GM19467 (cell line): Measurements from ENCODE around the gene MYNN.

Experiments used
- ATAC-seq: cut with Tn5 transposase; IDR thresholded peaks from one replicate; pipeline ENCODE4 v1.9.1; 2021; ENCODE audit warnings: mild to moderate bottlenecking, moderate library complexity; ENCODE audit not compliant: unreplicated experiment

Gene MYNN

GRCh38 chr3:169774186-169774585 lies 990 bp downstream of the MYNN start:
- ATAC-seq, result no peak

- ATAC-seq, result no peak
These were observed 4.6 kb downstream of the MYNN start for GRCh38 chr3:169777822-169778221.

DNA sequence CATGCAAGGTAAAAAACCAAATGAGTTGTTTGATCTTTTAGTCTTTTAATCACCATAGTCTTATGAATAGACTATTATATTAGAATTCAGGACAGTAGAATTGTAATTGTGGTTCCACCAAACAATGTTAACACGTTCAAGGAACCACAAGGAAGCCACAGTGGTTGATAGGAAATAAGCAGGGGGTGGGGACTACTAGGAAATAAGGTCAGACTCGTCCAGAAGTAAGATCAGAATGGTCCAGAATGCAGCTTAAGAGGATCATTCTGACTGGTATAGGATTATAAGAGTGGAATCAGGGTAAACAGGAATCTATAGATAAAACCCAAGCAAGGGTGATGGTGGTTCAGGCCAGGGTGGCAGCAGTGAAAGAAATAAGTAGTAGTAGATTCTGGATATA lies 7.5 kb downstream of the MYNN start:
- no peak for ATAC-seq

DNA sequence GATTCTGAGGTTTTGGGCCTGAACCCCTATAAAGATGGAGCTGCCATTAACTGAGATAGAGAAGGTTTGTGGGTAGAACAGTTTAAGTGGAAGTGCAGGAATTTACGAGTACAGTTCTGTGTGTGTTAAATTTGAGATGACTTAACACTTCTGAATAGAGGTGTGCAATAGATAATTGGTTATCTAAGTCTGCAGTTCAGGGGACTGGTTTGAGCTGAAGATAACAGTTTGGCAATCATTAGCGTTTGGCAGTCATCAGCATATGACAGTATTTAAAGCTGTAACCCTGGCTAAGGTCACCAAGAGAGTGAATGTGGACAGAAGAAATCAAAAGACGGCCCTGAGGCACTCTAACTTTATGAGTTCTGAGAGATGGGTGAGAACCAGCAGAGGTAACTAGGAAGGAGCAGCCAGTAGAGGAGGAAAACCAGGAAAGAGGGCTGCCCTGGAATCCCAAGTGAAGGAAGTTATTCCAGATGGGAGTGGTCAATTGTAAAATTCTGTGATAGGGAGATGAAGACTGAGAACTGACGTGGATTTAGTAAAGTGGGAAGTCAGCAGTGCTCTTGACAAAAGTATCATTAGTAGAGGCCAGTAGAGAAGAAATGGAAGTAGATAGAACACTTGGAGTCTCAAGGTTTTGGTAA lies 8.1 kb downstream of the MYNN start:
- no peak for ATAC-seq

DNA sequence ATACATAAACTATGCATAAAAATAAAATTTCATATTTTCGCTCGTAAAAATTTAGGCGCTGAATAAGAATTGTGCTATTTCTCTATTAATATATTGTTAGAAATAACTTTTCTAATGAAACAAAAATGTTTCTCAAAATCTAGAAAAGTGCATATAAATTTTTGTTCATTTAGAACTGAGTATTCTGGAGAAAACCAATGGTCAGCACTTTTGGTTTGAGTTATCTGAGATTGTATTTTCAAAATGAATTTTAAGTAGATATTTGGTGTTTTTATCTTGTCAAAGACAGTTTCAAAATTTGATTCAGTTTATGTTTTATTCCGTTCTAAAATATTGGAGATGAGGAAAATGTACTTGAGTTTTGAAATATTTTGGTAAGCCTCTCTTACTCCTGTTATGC lies 13.9 kb downstream of the MYNN start:
- ATAC-seq, result no peak

GRCh38 chr3:169787791-169788190 lies 14.6 kb downstream of the MYNN start:
- ATAC-seq, result no peak

DNA sequence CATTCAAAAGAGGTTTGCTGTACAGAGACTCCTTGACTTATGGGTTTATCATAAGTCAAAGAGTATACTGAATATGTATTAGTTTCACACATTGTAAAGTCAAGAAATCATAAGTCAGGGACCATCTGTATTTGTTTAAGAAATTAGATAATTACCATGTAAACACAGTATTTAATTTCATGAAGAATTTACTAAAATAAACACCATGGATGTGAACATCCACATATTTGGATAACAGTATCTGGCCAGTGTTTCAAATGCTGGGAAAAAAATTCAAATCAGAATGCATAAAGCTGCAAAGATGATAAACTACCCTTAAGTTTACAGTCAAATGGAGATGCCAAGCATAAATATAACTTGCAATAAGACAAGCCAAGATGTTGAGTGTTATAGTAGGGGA lies 17.0 kb downstream of the MYNN start:
- no peak for ATAC-seq

DNA sequence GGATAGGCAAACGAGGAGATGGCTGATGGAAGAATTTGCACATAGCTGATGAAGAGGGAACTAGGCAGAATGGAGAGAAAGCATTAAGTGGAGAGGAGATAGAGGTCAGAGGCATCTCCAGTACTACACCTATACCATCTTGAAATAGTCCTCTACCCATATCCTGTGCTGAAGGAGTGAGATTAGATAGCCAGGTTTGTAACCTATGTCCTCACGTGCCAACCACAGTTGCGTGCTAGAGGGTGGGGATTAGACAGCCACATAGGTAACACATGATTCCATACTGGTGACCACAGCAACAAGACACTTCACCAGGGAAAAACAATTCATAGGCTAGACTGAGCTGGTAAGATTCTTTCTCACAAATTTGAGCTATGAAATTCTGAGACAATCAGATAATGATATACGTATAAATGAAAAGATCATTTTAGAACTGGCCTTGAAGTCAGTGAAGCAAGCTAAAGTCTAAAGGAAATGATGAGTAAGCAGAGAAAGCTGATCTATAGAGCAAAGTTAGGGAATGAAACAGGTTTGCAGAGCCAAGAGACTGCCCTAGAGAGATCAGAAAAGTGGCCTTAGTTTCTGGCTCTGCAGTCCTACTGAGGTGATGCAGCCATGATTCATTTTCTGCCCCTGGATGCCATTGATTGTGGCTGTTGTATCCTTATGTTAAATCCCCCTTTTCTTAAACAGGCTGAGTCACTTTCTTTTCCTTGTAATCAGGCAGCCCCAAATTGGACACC lies 17.7 kb downstream of the MYNN start:
- no peak for ATAC-seq

GRCh38 chr3:169792359-169792758 lies 19.2 kb downstream of the MYNN start:
- no peak for ATAC-seq

- no peak for ATAC-seq
These were observed 31.5 kb downstream of the MYNN start for GRCh38 chr3:169804681-169805080.

- ATAC-seq, result no peak
These were observed 36.1 kb downstream of the MYNN start for GRCh38 chr3:169809230-169809795.

DNA sequence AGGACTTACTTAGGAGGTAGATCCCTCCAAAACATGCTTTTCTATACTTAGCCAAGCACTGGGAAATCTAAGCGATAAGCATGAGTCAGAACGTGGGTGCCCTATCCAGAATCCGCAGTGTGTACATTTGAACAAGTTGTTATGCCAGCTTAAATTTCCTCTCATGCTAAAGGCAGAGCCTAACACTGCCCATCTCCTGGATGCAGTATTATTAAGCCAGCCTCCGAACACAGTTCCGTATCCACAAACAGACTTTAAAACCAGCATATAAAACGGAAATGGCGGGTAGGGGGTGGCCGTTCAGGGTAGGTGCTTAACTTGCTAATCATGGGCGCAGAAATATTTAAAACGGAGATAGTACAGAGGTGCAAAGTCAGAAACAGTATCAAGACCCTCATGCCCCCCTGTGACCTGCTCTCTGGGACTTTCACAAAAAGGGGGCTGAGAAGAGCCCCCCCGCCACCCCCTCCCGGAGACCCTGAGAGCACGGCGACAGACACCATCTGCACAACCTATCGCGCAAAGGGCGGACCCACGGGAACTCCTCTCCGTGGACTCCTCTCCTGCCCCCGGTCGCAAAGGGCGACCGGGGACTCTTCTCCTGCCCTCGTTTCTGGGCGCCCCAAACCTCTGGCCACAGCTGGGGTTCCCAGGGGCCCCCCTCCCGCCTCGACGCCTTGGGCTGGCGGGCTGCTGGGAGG lies 38.6 kb downstream of the MYNN start:
- ATAC-seq, result no peak

DNA sequence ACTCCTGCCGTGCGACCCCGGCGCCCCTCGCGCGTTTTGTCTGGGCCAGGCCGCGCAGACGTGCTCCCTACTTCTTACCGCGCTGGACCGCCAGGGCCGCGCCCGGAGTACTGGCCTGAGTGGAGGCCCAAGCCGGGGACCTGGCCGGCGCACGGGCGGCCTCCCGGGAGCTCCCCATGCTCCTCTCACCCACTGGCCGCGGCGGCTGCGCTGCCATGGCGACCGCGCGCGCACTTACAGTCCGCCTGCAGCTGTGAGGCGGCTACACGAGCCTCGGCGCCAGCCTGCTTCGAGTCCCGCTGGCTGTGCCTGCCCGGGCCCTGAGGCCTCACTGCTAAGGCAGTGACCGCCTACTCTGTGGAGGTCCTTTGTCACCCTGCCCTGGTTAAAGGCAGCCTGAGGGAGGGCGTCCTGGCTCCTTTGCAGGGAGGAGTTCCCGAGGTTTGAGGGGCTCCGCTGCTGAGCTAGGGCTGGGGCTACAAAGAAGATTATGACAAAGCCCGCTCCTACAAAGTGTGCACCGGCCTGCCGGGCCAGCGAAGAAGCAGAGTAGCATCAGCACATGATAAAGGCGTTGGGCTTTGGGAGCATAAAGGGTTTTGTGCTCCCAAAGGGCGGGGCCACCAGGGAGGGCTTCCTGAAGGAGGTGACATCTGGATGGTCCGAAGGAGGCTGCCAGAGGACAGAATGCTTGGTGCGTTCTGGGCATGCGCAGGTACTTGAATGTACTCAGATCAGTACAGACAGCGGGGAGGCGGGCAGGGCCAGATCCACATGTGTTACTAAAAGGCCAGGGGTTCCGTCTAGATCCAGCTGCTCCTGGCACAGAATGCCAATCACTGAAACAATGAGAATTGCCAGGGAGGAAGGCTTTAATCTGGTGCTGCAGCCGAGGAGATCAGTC lies 39.4 kb downstream of the MYNN start, which contains the start of the genes LRRC34 and LRRIQ4:
LRRC34 (minus strand) TSS at position 573 of the 904 bp plus-strand sequence; CDS start at position 217, 356 bp downstream.
LRRIQ4 (plus strand) TSS at position 539 of the 904 bp plus-strand sequence. CDS start 9,052 bp downstream, outside the sequence.
- peak; percentile 61 for ATAC-seq

- ATAC-seq, result no peak
These were observed 40.1 kb downstream of the MYNN start for GRCh38 chr3:169813278-169813677.

DNA sequence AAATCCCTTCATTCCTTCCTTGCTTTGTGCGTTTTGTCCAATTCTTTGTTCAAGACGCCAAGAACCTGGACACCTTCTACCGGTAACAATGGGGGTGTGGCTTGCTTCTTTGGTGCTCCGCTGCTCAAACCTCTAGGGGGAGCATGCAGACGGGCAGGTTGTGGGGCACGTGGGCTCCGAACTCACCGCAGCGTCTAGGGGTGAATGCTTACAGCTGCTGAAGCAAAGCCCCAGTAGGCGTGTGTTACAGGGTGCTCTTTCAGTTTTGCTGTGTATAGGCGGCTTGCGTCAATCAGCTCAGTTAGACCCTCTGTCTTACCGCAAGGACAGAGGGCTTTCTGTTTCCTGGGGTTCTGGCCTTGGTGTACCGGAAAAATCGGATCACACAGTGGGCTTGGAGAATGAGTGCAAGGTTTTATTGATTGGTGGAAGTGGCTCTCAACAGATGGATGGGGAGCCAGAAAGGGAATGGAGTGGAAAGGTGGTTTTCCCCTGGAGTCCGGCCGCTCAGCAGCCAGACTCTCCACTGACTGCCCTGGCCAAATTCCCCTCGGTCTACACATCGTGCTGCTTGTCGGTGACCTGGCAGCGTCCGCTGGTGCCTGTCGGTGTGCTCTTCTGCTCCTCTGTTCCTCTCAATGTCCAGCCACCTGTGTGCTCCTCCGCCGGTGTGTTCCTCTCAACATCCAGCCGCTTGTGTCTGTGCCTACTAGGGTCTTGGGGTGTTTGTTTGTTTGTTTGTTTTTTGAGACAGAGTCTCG lies 40.7 kb downstream of the MYNN start:
- peak; percentile 81 for ATAC-seq

DNA sequence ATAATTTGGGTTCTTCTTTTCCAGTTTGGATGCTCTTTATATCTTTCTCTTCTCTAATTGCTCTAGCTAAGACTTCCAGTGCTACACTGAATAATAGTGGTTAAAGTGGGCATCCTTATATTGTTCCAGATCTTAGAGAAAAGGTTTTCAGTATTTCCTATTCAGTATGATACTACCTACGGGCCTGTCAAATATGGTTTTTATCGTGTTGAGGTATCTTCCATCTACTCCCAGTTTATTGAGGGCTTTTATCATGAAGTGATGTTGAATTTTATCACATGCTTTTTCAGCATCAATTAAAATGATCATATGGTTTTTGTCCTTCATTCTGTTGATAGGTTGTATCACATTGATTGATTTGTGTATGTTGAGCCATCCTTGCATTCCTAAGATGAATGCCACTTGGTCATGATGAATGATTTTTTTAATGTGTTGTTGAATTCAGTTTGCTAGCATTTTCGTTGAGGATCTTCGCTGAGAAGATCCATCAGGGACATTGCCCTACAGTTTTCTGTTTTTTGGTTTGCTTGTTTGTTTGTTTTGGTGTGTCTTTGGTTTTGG lies 42.5 kb downstream of the MYNN start:
- ATAC-seq, result no peak

GRCh38 chr3:169818316-169818715 lies 45.1 kb downstream of the MYNN start:
- no peak for ATAC-seq

GRCh38 chr3:169822091-169822490 lies 48.9 kb downstream of the MYNN start:
- ATAC-seq, result no peak

DNA sequence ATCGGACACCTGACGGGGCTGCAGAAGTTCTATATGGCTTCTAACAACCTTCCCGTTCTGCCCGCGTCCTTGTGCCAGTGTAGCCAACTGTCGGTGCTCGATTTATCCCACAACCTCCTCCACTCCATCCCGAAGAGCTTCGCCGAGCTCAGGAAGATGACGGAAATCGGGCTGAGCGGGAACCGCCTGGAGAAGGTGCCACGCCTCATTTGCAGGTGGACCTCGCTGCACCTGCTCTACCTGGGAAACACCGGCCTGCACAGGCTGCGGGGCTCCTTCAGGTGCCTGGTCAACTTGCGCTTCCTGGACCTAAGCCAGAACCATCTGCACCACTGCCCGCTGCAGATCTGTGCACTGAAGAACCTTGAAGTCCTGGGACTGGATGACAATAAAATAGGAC lies 49.3 kb downstream of the MYNN start:
- ATAC-seq, result no peak
